HuH-7.5 (cell line): ENCODE data around the gene SOCS1.

ENCODE experiments used
- DNase-seq: peaks from one replicate; pipeline ENCODE4 v3.0.0; 2011; ENCODE audit warnings: low spot score

Gene SOCS1

GRCh38 chr16:11259655-11260595, 3.9 kb upstream of the SOCS1 start:
- no peak for DNase-seq

GRCh38 chr16:11258553-11259492, 2.8 kb upstream of the SOCS1 start:
- no peak for DNase-seq

- peak; percentile 77 for DNase-seq
Observed at GRCh38 chr16:11257131-11257938, 1.3 kb upstream of the SOCS1 start.

- peak; percentile 41 for DNase-seq
Observed at GRCh38 chr16:11256661-11257130, 692 bp upstream of the SOCS1 start.

- DNase-seq, result peak; percentile 35
Observed at GRCh38 chr16:11254913-11255736, 879 bp downstream of the SOCS1 start.

- DNase-seq, result no peak
Observed at GRCh38 chr16:11253995-11254912, 1.8 kb downstream of the SOCS1 start.

GRCh38 chr16:11253009-11253994, 2.7 kb downstream of the SOCS1 start:
- no peak for DNase-seq

GRCh38 chr16:11252482-11252931, 3.5 kb downstream of the SOCS1 start:
- DNase-seq, result no peak

GRCh38 chr16:11251525-11252481, 4.2 kb downstream of the SOCS1 start:
- DNase-seq, result no peak

- no peak for DNase-seq
Observed at GRCh38 chr16:11250786-11251524, 5.0 kb downstream of the SOCS1 start.

- no peak for DNase-seq
Observed at GRCh38 chr16:11250091-11250785, 5.8 kb downstream of the SOCS1 start.

GRCh38 chr16:11249233-11250061, 6.6 kb downstream of the SOCS1 start:
- no peak for DNase-seq

- DNase-seq, result no peak
Observed at GRCh38 chr16:11248133-11248532, 7.9 kb downstream of the SOCS1 start.

GRCh38 chr16:11245988-11246387, 10.0 kb downstream of the SOCS1 start:
- DNase-seq, result no peak

- no peak for DNase-seq
Observed at GRCh38 chr16:11245222-11245737, 10.7 kb downstream of the SOCS1 start.
